Epithelial cell of proximal tubule (primary cell): Measurements from ENCODE around the gene TMED6. TPM values are rescaled to one million over a fixed set of nuclear protein-coding genes. Genes with fewer than 3 reads are reported as not detected.

ENCODE experiments used
- DNase-seq: peaks from one replicate; pipeline ENCODE4 v3.0.0-alpha.2; 2011; ENCODE audit warnings: low read depth
- H3K4me3 ChIP-seq: 2 replicates; pipeline ENCODE4 v1.5.1; 2011; ENCODE audit warnings: low read depth, mild to moderate bottlenecking, low read length
- CTCF ChIP-seq: conservative IDR thresholded peaks from 2 replicates; pipeline ENCODE4 v1.5.1; 2012; ENCODE audit warnings: low read depth, mild to moderate bottlenecking, low read length
- total RNA-seq: library from RNA; depleted of rRNA; stranded (reverse); fragments of >200 nt; gene quantifications from 2 replicates; pipeline ENCODE4 v1.2.3, GENCODE V29; 2015

The TMED6 gene
- not detected in 2 replicates for total RNA-seq

GRCh38 chr16:69351309-69352027 is at the start of gene TMED6:
TSS of gene TMED6 (minus strand) at chr16:69351786. CDS start at chr16:69351753, 33 bp downstream.
- H3K4me3 ChIP-seq, result no peak within 1 kb of the TSS
- DNase-seq, result no peak
- TF ChIP-seq CTCF, result no peak

- TF ChIP-seq CTCF, result no peak
- DNase-seq, result no peak
- peak overlapping the region; percentile 3 for H3K4me3 ChIP-seq
Measured at GRCh38 chr16:69399361-69399760, 47.8 kb upstream of the TMED6 start.

GRCh38 chr16:69397821-69398521 is 46.4 kb upstream of the TMED6 start:
- H3K4me3 ChIP-seq, result peak overlapping the region; percentile 48
- DNase-seq, result peak; percentile 91
- TF ChIP-seq CTCF, result peak; percentile 68

- peak; percentile 67 for TF ChIP-seq CTCF
- DNase-seq, result peak; percentile 97
- peak overlapping the region; percentile 35 for H3K4me3 ChIP-seq
Measured at GRCh38 chr16:69396187-69397061, 44.8 kb upstream of the TMED6 start.

GRCh38 chr16:69395859-69396186 is 44.2 kb upstream of the TMED6 start:
- no peak overlapping the region for H3K4me3 ChIP-seq

More at GRCh38 chr16:69395859-69396186, 44.2 kb upstream of the TMED6 start:
- no peak for DNase-seq
- no peak for TF ChIP-seq CTCF
